IMR-90 (cell line): ENCODE data around the gene SFTA2. TPM values are rescaled to one million over a fixed set of nuclear protein-coding genes. Genes with fewer than 3 reads are reported as not detected.

Experiments
- ATAC-seq: fragments of 200-7000 bp; cut with Tn5 transposase; 2 replicates; pipeline ENCODE4 v1.9.1; 2020; ENCODE audit warnings: low read depth, mild to moderate bottlenecking, moderate library complexity
- BruUV-seq: library from RNA; stranded (reverse); fragments of 400-500 nt; replicated peaks from 2 replicates; lab custom pipeline; 2021; lab: Mats Ljungman, UMichigan
- CTCF ChIA-PET: fragments of 300-600 bp; formaldehyde crosslinking; extraction: SDS; loops from one replicate; lab custom pipeline; 2021; ENCODE audit warnings: antibody characterized with exemption; lab: Yijun Ruan, JAX
- POLR2A ChIA-PET: fragments of 300-600 bp; sonication (Branson Sonifier 250); formaldehyde crosslinking; loops from one replicate; lab custom pipeline; 2022; ENCODE audit warnings: antibody characterized with exemption; ENCODE audit not compliant: unreplicated experiment; lab: Charles Lee
- DNase-seq: peaks from one replicate; pipeline ENCODE4 v3.0.0; 2013
- H2AFZ ChIP-seq: replicated peaks from 2 replicates; pipeline ENCODE3; 2013; ENCODE audit warnings: low read length, mild to moderate bottlenecking; ENCODE audit not compliant: poor library complexity
- H2AK5ac ChIP-seq: 2 replicates; pipeline ENCODE4 v1.6.1; 2013; ENCODE audit warnings: low read depth, low read length, inconsistent platforms
- H2AK9ac ChIP-seq: replicated peaks from 2 replicates; pipeline ENCODE3; 2013; ENCODE audit warnings: mild to moderate bottlenecking, low read depth, low read length, moderate library complexity; ENCODE audit not compliant: poor library complexity
- H2BK120ac ChIP-seq: 2 replicates; pipeline ENCODE4 v1.6.1; 2013; ENCODE audit warnings: low read depth, low read length, inconsistent platforms
- H2BK15ac ChIP-seq: 3 replicates; pipeline ENCODE4 v1.6.1; 2013; ENCODE audit warnings: low read depth, low read length, inconsistent platforms
- H2BK20ac ChIP-seq: 2 replicates; pipeline ENCODE4 v1.6.1; 2013; ENCODE audit warnings: low read depth, mild to moderate bottlenecking, inconsistent platforms, low read length, moderate library complexity
- H2BK5ac ChIP-seq: 2 replicates; pipeline ENCODE4 v1.6.1; 2013; ENCODE audit warnings: mild to moderate bottlenecking, low read depth, low read length, inconsistent platforms; ENCODE audit not compliant: poor library complexity, severe bottlenecking
- H3K14ac ChIP-seq: replicated peaks from 2 replicates; pipeline ENCODE4 v1.6.1; 2013; ENCODE audit warnings: low read depth, low read length, inconsistent platforms
- H3K18ac ChIP-seq: 2 replicates; pipeline ENCODE4 v1.6.1; 2013; ENCODE audit warnings: low read depth, low read length, control low read depth
- H3K23ac ChIP-seq: 2 replicates; pipeline ENCODE4 v1.6.1; 2013; ENCODE audit warnings: low read depth, low read length, inconsistent platforms
- H3K27ac ChIP-seq: 2 replicates; pipeline ENCODE4 v1.5.1; 2013; ENCODE audit warnings: mild to moderate bottlenecking, control low read depth, low read length; ENCODE audit not compliant: insufficient read depth
- H3K27me3 ChIP-seq: 2 replicates; pipeline ENCODE4 v1.6.1; 2013; ENCODE audit warnings: low read length; ENCODE audit not compliant: control insufficient read depth, insufficient read depth
- H3K36me3 ChIP-seq: 2 replicates; pipeline ENCODE4 v1.6.1; 2013; ENCODE audit warnings: low read length, mixed read lengths; ENCODE audit not compliant: control insufficient read depth, insufficient read depth
- H3K4ac ChIP-seq: 2 replicates; pipeline ENCODE4 v1.6.1; 2013; ENCODE audit warnings: low read depth, low read length, inconsistent platforms
- H3K4me1 ChIP-seq: 2 replicates; pipeline ENCODE4 v1.6.1; 2013; ENCODE audit warnings: low read length, mixed read lengths; ENCODE audit not compliant: control insufficient read depth, insufficient read depth
- H3K4me2 ChIP-seq: 2 replicates; pipeline ENCODE4 v1.6.1; 2013; ENCODE audit warnings: low read depth, mild to moderate bottlenecking, control low read depth, low read length, moderate library complexity
- H3K4me3 ChIP-seq: 2 replicates; pipeline ENCODE4 v1.5.1; 2013; ENCODE audit warnings: low read depth, mild to moderate bottlenecking, control low read depth, low read length, moderate library complexity; ENCODE audit not compliant: insufficient read depth
- H3K56ac ChIP-seq: 2 replicates; pipeline ENCODE4 v1.6.1; 2013; ENCODE audit warnings: low read length, inconsistent platforms; ENCODE audit not compliant: insufficient read depth; ENCODE audit errors: extremely low read depth
- H3K79me1 ChIP-seq, 2 experiments: 2 replicates each; pipeline ENCODE4 v1.6.1; 2013; ENCODE audit warnings: low read length in 2 of 2, inconsistent platforms in 1 of 2, low read depth in 1 of 2
- H3K9ac ChIP-seq: 2 replicates; pipeline ENCODE4 v1.6.1; 2013; ENCODE audit warnings: low read depth, low read length, control low read depth
- H3K9me1 ChIP-seq: 2 replicates; pipeline ENCODE4 v1.6.1; 2013; ENCODE audit warnings: low read length, inconsistent platforms; ENCODE audit not compliant: insufficient read depth
- H3K9me3 ChIP-seq: 2 replicates; pipeline ENCODE4 v1.6.1; 2013; ENCODE audit warnings: low read length; ENCODE audit not compliant: control insufficient read depth, insufficient read depth
- H4K20me1 ChIP-seq: 2 replicates; pipeline ENCODE4 v1.6.1; 2013; ENCODE audit warnings: low read length, inconsistent platforms; ENCODE audit not compliant: insufficient read depth
- H4K5ac ChIP-seq: 2 replicates; pipeline ENCODE4 v1.6.1; 2013; ENCODE audit warnings: mild to moderate bottlenecking, low read depth, low read length, control low read depth
- H4K8ac ChIP-seq, 2 experiments: 2 replicates each; pipeline ENCODE4 v1.6.1; 2013; ENCODE audit warnings: low read depth in 2 of 2, low read length in 2 of 2, control low read depth in 1 of 2, inconsistent platforms in 1 of 2
- H4K91ac ChIP-seq: 2 replicates; pipeline ENCODE4 v1.6.1; 2013; ENCODE audit warnings: low read depth, low read length, inconsistent platforms; ENCODE audit not compliant: insufficient read depth
- MAFK ChIP-seq: IDR thresholded peaks from 2 replicates; pipeline ENCODE4 v1.6.1; 2012; ENCODE audit warnings: low read depth, low read length, improper control_type of control experiment
- MXI1 ChIP-seq: IDR thresholded peaks from 2 replicates; pipeline ENCODE4 v1.6.1; 2012; ENCODE audit warnings: low read depth, mild to moderate bottlenecking, low read length, moderate library complexity, borderline replicate concordance
- RCOR1 ChIP-seq: IDR thresholded peaks from 2 replicates; pipeline ENCODE4 v1.6.1; 2012; ENCODE audit warnings: mild to moderate bottlenecking, low read length, improper control_type of control experiment; ENCODE audit not compliant: insufficient replicate concordance
- USF2 ChIP-seq: fragments of 150-350 bp; IDR thresholded peaks from 2 replicates; pipeline ENCODE4 v1.6.1; 2017; ENCODE audit warnings: mild to moderate bottlenecking, antibody characterized with exemption, low read length, low read depth
- WGBS, 2 experiments: methylation state at CpG; one replicate each; pipeline versions ENCODE4 v1.1.5 to v1.1.7; 2013; ENCODE audit warnings: missing lambda C conversion rate in 2 of 2; ENCODE audit not compliant: insufficient read length in 1 of 2; ENCODE audit errors: extremely low coverage in 2 of 2; 5-methylcytosine and 5-hydroxymethylcytosine counted together
- dilution Hi-C: fragments of 300-500 bp; cut with HindIII; formaldehyde crosslinking; loops from one replicate; pipeline ENCODE4 v1.14.3; 2018; ENCODE audit warnings: low sequenced_read_pairs; ENCODE audit not compliant: unreplicated experiment
- in situ Hi-C: fragments of 300-500 bp; cut with MboI; formaldehyde crosslinking; loops from 3 replicates; pipeline ENCODE4 v1.14.3; 2019; ENCODE audit warnings: low sequenced_read_pairs, inconsistent platforms, mixed read lengths
- intact Hi-C: fragments of 100-400 bp; cut with micrococcal nuclease; formaldehyde crosslinking; loops from 2 replicates; pipeline ENCODE4 v1.10.0; 2022
- polyA plus RNA-seq, 3 experiments: library from polyadenylated mRNA; depleted of rRNA; stranded (reverse); fragments of >200 nt; gene quantifications; 2 replicates each; pipeline ENCODE4 v1.2.3, GENCODE V29; 2012; ENCODE audit warnings: low replicate concordance in 1 of 3
- total RNA-seq: library from RNA; depleted of rRNA; stranded (reverse); fragments of >200 nt; gene quantifications from 2 replicates; pipeline ENCODE4 v1.2.3, GENCODE V29; 2012

The SFTA2 gene
- total and polyA plus RNA-seq, 2 of the 4 experiments (the other 2 are of a cell fraction) = not detected

GRCh38 chr6:30939473-30939872 is 7.5 kb upstream of the SFTA2 start:
- ChIA-PET CTCF (interaction anchor here (1.1 kb wide), 1 partner anchor 140 kb away, joined by 3 read pairs; no protein-coding TSS in a partner anchor), POLR2A (no interaction called here)
- dilution Hi-C loops = no loop called here

More at GRCh38 chr6:30939473-30939872, 7.5 kb upstream of the SFTA2 start:
- H3K4ac ChIP-seq = no peak overlapping the region
- intact Hi-C loops = no loop called here
- no TSS peak for BruUV-seq
- H3K14ac ChIP-seq = no peak overlapping the region
- no peaks in the 10 kb centered on the region for H3K9me3 ChIP-seq
- peaks cover 51% of the 10 kb centered on the region for H3K27me3 ChIP-seq
- no peaks in the 10 kb centered on the region for H3K36me3 ChIP-seq
- no peaks in the 10 kb centered on the region for H4K20me1 ChIP-seq
- H2AK9ac ChIP-seq = no peak overlapping the region
- no peak overlapping the region for H4K5ac ChIP-seq
- no peak overlapping the region for H2BK120ac ChIP-seq
- no peak overlapping the region for H3K18ac ChIP-seq
- H3K79me1 ChIP-seq = no peaks in the 10 kb centered on the region
- ATAC-seq (no peak), DNase-seq (no peak)
- H3K23ac ChIP-seq = no peak overlapping the region
- no peak overlapping the region for H3K27ac ChIP-seq
- H3K9ac ChIP-seq = no peak overlapping the region
- H2AFZ ChIP-seq = no peak overlapping the region
- no peak overlapping the region for H4K91ac ChIP-seq
- no peak overlapping the region for H2BK20ac ChIP-seq
- H4K8ac ChIP-seq = no peak overlapping the region
- peaks cover 10% of the 10 kb centered on the region for H3K9me1 ChIP-seq
- no peak overlapping the region for H3K4me2 ChIP-seq
- 14% methylated on average over 1 of the region's 3 CpGs; no CpG with 5 or more reads in 1 of the 2 experiments for WGBS, 2 experiments
- no peak overlapping the region for H3K56ac ChIP-seq
- no peak overlapping the region for H3K4me3 ChIP-seq
- in situ Hi-C loops = no loop called here
- TF ChIP-seq RCOR1 = no peak
- TF ChIP-seq MAFK = no peak
- no peak for TF ChIP-seq USF2
- TF ChIP-seq MXI1 = no peak
- no peak overlapping the region for H2BK5ac ChIP-seq
- H2BK15ac ChIP-seq = no peak overlapping the region
- no peak overlapping the region for H2AK5ac ChIP-seq
- H3K4me1 ChIP-seq = peaks cover 1% of the 10 kb centered on the region; the same call in 1 of the 2 replicates
